HepG2 (cell line): Measurements from ENCODE around the gene ZNF227. TPM values are rescaled to one million over a fixed set of nuclear protein-coding genes. Genes with fewer than 3 reads are reported as not detected.

Source experiments
- ATAC-seq: fragments of 200-7000 bp; cut with Tn5 transposase; 3 replicates; pipeline ENCODE4 v1.9.1; 2020; ENCODE audit warnings: mild to moderate bottlenecking, moderate library complexity
- BruUV-seq: library from RNA; stranded (reverse); fragments of 400-500 nt; replicated peaks from 2 replicates; lab custom pipeline; 2021; lab: Mats Ljungman, UMichigan
- CTCF ChIA-PET: fragments of 300-600 bp; formaldehyde crosslinking; extraction: SDS; loops from one replicate; lab custom pipeline; 2021; ENCODE audit warnings: low total read pairs, inconsistent platforms, low intra/inter-chr PET ratio; lab: Yijun Ruan, JAX
- POLR2A ChIA-PET: fragments of 350-600 bp; sonication (Branson Sonifier 250); formaldehyde crosslinking; loops from one replicate; lab custom pipeline; 2020; ENCODE audit warnings: antibody characterized with exemption, inconsistent platforms; lab: Yijun Ruan, JAX
- DNase-seq: peaks from one replicate; pipeline ENCODE4 v3.0.0-alpha.2; 2015; ENCODE audit warnings: low spot score
- FAIRE-seq: peaks from 3 replicates; lab custom pipeline; 2011; peaks lifted over from hg19 to GRCh38; lab: Jason Lieb, UNC
- H2AFZ ChIP-seq: one replicate; pipeline ENCODE4 v1.6.1; 2011; ENCODE audit warnings: low read length, inconsistent platforms
- H3K27ac ChIP-seq: fragments of 300-600 bp; 3 replicates; pipeline ENCODE4 v1.8.0; 2011; ENCODE audit warnings: mixed run types, mild to moderate bottlenecking, mixed read lengths, low read length, inconsistent platforms; ENCODE audit not compliant: insufficient read depth; ENCODE audit errors: extremely low read length
- H3K27me3 ChIP-seq, 2 experiments: fragments of 200-600 bp in 1 of 2; 2 replicates in 1 of 2; 3 replicates in 1 of 2; pipeline versions ENCODE4 v1.6.0 to v1.8.0; 2011; ENCODE audit warnings: low read length in 2 of 2, mild to moderate bottlenecking in 2 of 2, moderate library complexity in 2 of 2, inconsistent platforms in 1 of 2; ENCODE audit not compliant: insufficient read depth in 2 of 2, control insufficient read depth in 1 of 2
- H3K36me3 ChIP-seq, 2 experiments: fragments of 200-600 bp in 1 of 2; replicated peaks in 1 of 2; 2 replicates in 1 of 2; 3 replicates in 1 of 2; pipeline versions ENCODE4 v1.5.1 to v1.8.0; 2011; ENCODE audit warnings: low read length in 2 of 2, inconsistent platforms in 1 of 2; ENCODE audit not compliant: insufficient read depth in 2 of 2, control insufficient read depth in 1 of 2
- H3K4me1 ChIP-seq: 2 replicates; pipeline ENCODE4 v1.5.1; 2012; ENCODE audit warnings: low read length, inconsistent platforms; ENCODE audit not compliant: insufficient read depth
- H3K4me2 ChIP-seq: 2 replicates; pipeline ENCODE4 v1.6.0; 2011; ENCODE audit warnings: low read depth, low read length, inconsistent platforms
- H3K4me3 ChIP-seq, 3 experiments: fragments of 200-600 bp in 1 of 3; sonication (generic), shearing (Covaris generic) in 1 of 3; replicated peaks in 1 of 3; 2 replicates each; pipeline ENCODE4 v1.5.1; 2011 to 2016; ENCODE audit warnings: low read length in 3 of 3, inconsistent platforms in 2 of 3, low read depth in 2 of 3, mild to moderate bottlenecking in 2 of 3, control low read depth in 1 of 3, mixed read lengths in 1 of 3; ENCODE audit not compliant: insufficient read depth in 1 of 3
- H3K79me2 ChIP-seq: one replicate; pipeline ENCODE4 v1.6.1; 2011; ENCODE audit warnings: low read length, inconsistent platforms; ENCODE audit not compliant: insufficient read depth
- H3K9ac ChIP-seq: 2 replicates; pipeline ENCODE4 v1.6.0; 2011; ENCODE audit warnings: mild to moderate bottlenecking, low read depth, low read length, inconsistent platforms; ENCODE audit not compliant: insufficient read depth
- H3K9me3 ChIP-seq: 2 replicates; pipeline ENCODE4 v1.5.1; 2012; ENCODE audit warnings: mild to moderate bottlenecking, low read length
- H4K20me1 ChIP-seq: 2 replicates; pipeline ENCODE4 v1.6.0; 2011; ENCODE audit warnings: inconsistent platforms, mild to moderate bottlenecking, low read length, moderate library complexity; ENCODE audit not compliant: insufficient read depth
- BRCA1 ChIP-seq: sonication (generic); formaldehyde crosslinking; IDR thresholded peaks from 2 replicates; pipeline ENCODE4 v1.4.0; 2020; ENCODE audit warnings: missing genetic modification reagents
- JUN ChIP-seq: sonication (generic); formaldehyde crosslinking; IDR thresholded peaks from 2 replicates; pipeline ENCODE4 v1.4.0; 2020; ENCODE audit warnings: mild to moderate bottlenecking, missing genetic modification reagents
- JUNB ChIP-seq: sonication (generic); formaldehyde crosslinking; IDR thresholded peaks from 2 replicates; pipeline ENCODE4 v1.8.0; 2022; ENCODE audit warnings: missing genetic modification reagents, mild to moderate bottlenecking, borderline replicate concordance
- MED13 ChIP-seq: sonication (generic); formaldehyde crosslinking; IDR thresholded peaks from 2 replicates; pipeline ENCODE4 v1.5.0; 2020; ENCODE audit warnings: missing genetic modification reagents
- NFIB ChIP-seq: sonication (generic); formaldehyde crosslinking; IDR thresholded peaks from 2 replicates; pipeline ENCODE4 v1.9.0; 2021; ENCODE audit warnings: missing genetic modification reagents, mild to moderate bottlenecking, borderline replicate concordance
- NPAS2 ChIP-seq: sonication (generic); formaldehyde crosslinking; IDR thresholded peaks from 2 replicates; pipeline ENCODE4 v1.8.0; 2022; ENCODE audit warnings: mild to moderate bottlenecking, missing genetic modification reagents, borderline replicate concordance
- RBM39 ChIP-seq: fragments of 200-400 bp; formaldehyde crosslinking; IDR thresholded peaks from one replicate; pipeline ENCODE4 v1.6.1; 2018; ENCODE audit warnings: antibody characterized with exemption, mild to moderate bottlenecking, low read depth, low read length; ENCODE audit not compliant: poor library complexity, severe bottlenecking
- SALL1 ChIP-seq: sonication (generic); formaldehyde crosslinking; IDR thresholded peaks from 2 replicates; pipeline ENCODE4 v1.8.0; 2022; ENCODE audit warnings: mild to moderate bottlenecking, missing genetic modification reagents
- ZNF644 ChIP-seq: IDR thresholded peaks from 2 replicates; pipeline ENCODE4 v1.6.1; 2016; ENCODE audit warnings: low read depth
- ZNF841 ChIP-seq: sonication (generic); formaldehyde crosslinking; IDR thresholded peaks from 2 replicates; pipeline ENCODE4 v1.8.1; 2023; ENCODE audit warnings: missing genetic modification reagents, borderline replicate concordance
- WGBS: methylation state at CpG from one replicate; pipeline ENCODE4 v1.1.6; 2017; ENCODE audit warnings: low lambda C conversion rate; 5-methylcytosine and 5-hydroxymethylcytosine counted together
- in situ Hi-C: cut with HindIII; loops from 2 replicates; pipeline ENCODE4 v1.10.0; 2017; ENCODE audit warnings: low pct_unique_long_range_greater_than_20kb; ENCODE audit not compliant: extremely low pct_ligation_motif_present
- intact Hi-C: fragments of 100-400 bp; cut with micrococcal nuclease; formaldehyde crosslinking; loops from one replicate; pipeline ENCODE4 v1.10.0; 2022; ENCODE audit not compliant: unreplicated experiment
- polyA plus RNA-seq, 8 experiments: library from polyadenylated mRNA; depleted of rRNA in 3 of 8; stranded (reverse) in 7 of 8; unstranded in 1 of 8; fragments of >200 nt; fragmentation: Illumina TruSeq in 4 of 8; extraction: Trizol in 4 of 8; gene quantifications; 2 replicates each; pipeline versions ENCODE4 v1.2.1 to v1.2.3, GENCODE V29; 2011 to 2016; ENCODE audit warnings: low read depth in 4 of 8, missing spikeins in 1 of 8, mixed read lengths in 1 of 8; ENCODE audit not compliant: insufficient read depth in 1 of 8
- total RNA-seq, 5 experiments: library from RNA; depleted of rRNA; stranded (reverse); fragments of >200 nt; fragmentation: Illumina TruSeq; extraction: Trizol; gene quantifications; 2 replicates each; pipeline ENCODE4 v1.2.3, GENCODE V29; 2016; ENCODE audit warnings: low read depth in 1 of 5
- TF ChIP-seq, protein P1 (sequence below): sonication (generic); formaldehyde crosslinking; IDR thresholded peaks from 2 replicates; pipeline ENCODE4 v1.4.0; 2020; ENCODE audit warnings: mild to moderate bottlenecking, missing genetic modification reagents
- TF ChIP-seq, protein P2 (sequence below): sonication (generic); formaldehyde crosslinking; IDR thresholded peaks from 2 replicates; pipeline ENCODE4 v1.5.0; 2020; ENCODE audit warnings: missing genetic modification reagents
- TF ChIP-seq, protein P3 (sequence below): IDR thresholded peaks from 2 replicates; pipeline ENCODE4 v1.6.1; 2016; ENCODE audit warnings: low read depth

ZNF227 gene
- total and polyA plus RNA-seq, 2 of the 13 experiments (the other 11 are each of a cell fraction or from before 2014, with no cell fraction given), result 3.1 to 16.8 TPM

DNA sequence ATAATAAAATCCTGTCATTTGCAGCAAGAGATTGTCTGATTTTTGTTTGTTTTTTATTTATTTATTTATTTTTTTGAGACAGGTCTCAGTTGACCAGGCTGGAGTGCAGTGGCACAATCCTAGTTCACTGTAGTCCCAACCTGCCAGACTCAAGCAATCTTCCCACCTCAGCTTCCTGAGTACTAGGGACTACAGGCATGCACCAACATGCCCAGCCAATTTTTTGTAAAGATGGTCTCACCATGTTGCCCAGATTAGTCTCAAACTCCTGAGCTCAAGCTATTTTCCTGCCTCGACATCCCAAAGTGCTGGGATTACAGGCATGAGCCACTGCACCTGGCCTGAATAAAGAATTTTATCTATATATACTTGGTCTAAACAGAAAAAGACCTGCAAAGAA lies 65.0 kb downstream of the ZNF227 start:
- Histone ChIP-seq H3K9me3 (peaks cover 18% of the 10 kb centered on the region), H3K27ac (no peak overlapping the region), H3K9ac (no peak overlapping the region), H3K4me2 (no peak overlapping the region), H3K4me3 (no peak overlapping the region), H2AFZ (no peak overlapping the region), H3K27me3 (no peaks in the 10 kb centered on the region), H3K79me2 (no peaks in the 10 kb centered on the region), H4K20me1 (no peaks in the 10 kb centered on the region), H3K4me1 (no peaks in the 10 kb centered on the region), H3K36me3 (peaks cover 0 to 7% of the 10 kb centered on the region in 2 experiments; a peak in 2 of 5 replicates)
- FAIRE-seq (no peak), DNase-seq (no peak), ATAC-seq (no peak)
- TF ChIP-seq BRCA1 (CRISPR knock-in tag) (no peak), MED13 (CRISPR knock-in tag) (no peak), JUN (CRISPR knock-in tag) (no peak), ZNF841 (CRISPR knock-in tag) (no peak), JUNB (CRISPR knock-in tag) (no peak), RBM39 (no peak), NFIB (CRISPR knock-in tag) (no peak), SALL1 (CRISPR knock-in tag) (no peak), NPAS2 (CRISPR knock-in tag) (no peak), ZNF644 (no peak)
- TF ChIP-seq, protein P1, sequence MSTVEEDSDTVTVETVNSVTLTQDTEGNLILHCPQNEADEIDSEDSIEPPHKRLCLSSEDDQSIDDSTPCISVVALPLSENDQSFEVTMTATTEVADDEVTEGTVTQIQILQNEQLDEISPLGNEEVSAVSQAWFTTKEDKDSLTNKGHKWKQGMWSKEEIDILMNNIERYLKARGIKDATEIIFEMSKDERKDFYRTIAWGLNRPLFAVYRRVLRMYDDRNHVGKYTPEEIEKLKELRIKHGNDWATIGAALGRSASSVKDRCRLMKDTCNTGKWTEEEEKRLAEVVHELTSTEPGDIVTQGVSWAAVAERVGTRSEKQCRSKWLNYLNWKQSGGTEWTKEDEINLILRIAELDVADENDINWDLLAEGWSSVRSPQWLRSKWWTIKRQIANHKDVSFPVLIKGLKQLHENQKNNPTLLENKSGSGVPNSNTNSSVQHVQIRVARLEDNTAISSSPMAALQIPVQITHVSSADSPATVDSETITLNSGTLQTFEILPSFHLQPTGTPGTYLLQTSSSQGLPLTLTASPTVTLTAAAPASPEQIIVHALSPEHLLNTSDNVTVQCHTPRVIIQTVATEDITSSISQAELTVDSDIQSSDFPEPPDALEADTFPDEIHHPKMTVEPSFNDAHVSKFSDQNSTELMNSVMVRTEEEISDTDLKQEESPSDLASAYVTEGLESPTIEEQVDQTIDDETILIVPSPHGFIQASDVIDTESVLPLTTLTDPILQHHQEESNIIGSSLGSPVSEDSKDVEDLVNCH (CRISPR knock-in tag), result no peak
- TF ChIP-seq, protein P2, sequence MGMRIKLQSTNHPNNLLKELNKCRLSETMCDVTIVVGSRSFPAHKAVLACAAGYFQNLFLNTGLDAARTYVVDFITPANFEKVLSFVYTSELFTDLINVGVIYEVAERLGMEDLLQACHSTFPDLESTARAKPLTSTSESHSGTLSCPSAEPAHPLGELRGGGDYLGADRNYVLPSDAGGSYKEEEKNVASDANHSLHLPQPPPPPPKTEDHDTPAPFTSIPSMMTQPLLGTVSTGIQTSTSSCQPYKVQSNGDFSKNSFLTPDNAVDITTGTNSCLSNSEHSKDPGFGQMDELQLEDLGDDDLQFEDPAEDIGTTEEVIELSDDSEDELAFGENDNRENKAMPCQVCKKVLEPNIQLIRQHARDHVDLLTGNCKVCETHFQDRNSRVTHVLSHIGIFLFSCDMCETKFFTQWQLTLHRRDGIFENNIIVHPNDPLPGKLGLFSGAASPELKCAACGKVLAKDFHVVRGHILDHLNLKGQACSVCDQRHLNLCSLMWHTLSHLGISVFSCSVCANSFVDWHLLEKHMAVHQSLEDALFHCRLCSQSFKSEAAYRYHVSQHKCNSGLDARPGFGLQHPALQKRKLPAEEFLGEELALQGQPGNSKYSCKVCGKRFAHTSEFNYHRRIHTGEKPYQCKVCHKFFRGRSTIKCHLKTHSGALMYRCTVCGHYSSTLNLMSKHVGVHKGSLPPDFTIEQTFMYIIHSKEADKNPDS (CRISPR knock-in tag), result no peak
- TF ChIP-seq, protein P3, sequence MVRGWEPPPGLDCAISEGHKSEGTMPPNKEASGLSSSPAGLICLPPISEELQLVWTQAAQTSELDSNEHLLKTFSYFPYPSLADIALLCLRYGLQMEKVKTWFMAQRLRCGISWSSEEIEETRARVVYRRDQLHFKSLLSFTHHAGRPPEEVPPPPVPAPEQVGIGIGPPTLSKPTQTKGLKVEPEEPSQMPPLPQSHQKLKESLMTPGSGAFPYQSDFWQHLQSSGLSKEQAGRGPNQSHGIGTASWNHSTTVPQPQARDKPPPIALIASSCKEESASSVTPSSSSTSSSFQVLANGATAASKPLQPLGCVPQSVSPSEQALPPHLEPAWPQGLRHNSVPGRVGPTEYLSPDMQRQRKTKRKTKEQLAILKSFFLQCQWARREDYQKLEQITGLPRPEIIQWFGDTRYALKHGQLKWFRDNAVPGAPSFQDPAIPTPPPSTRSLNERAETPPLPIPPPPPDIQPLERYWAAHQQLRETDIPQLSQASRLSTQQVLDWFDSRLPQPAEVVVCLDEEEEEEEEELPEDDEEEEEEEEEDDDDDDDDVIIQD (CRISPR knock-in tag), result no peak
- in situ Hi-C loops (no loop called here), intact Hi-C loops (no loop called here)
- no TSS peak for BruUV-seq
- POLR2A ChIA-PET, result no interaction called here
- CTCF ChIA-PET, result no interaction called here
- 91% methylated on average over 1 of the region's 1 CpG for WGBS
